Fibroblast of the aortic adventitia (primary cell): Measurements from ENCODE around the gene YJEFN3. TPM values are rescaled to one million over a fixed set of nuclear protein-coding genes. Genes with fewer than 3 reads are reported as not detected.

Experiments
- DNase-seq: peaks from one replicate; pipeline ENCODE4 v3.0.0-alpha.2; 2010; ENCODE audit warnings: low read depth
- H3K4me3 ChIP-seq: 2 replicates; pipeline ENCODE4 v1.5.1; 2011; ENCODE audit warnings: low read depth, mild to moderate bottlenecking, control low read depth, low read length, moderate library complexity
- total RNA-seq: library from RNA; depleted of rRNA; stranded (reverse); fragments of >200 nt; gene quantifications from 2 replicates; pipeline ENCODE4 v1.2.3, GENCODE V29; 2012; ENCODE audit warnings: low replicate concordance
- TF ChIP-seq, protein P1 (sequence below): IDR thresholded peaks from 2 replicates; pipeline ENCODE4 v1.5.1; 2011; ENCODE audit warnings: mild to moderate bottlenecking, low read length, control low read depth, inconsistent platforms; ENCODE audit not compliant: insufficient read depth

Gene YJEFN3
- total RNA-seq, 1 donor: 0.45 TPM

DNA sequence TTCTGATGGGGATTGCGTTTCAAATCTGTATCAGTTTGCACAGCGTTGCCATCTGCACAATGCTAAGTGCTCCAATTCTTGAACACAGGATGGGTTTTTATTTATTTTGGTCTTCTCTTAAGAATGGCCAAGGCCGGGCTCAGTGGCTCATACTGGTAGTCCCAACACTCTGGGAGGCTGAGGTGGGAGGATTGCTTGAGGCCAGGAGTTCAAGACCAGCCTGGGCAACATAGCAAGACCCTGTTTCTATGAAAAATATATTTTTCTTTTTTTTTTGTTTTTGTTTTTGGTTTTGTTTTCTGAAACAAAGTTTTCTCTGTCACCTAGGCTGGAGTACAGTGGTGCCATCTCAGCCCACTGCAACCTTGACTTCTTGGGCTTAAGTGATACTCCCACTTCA lies 5.5 kb upstream of the YJEFN3 start:
- TF ChIP-seq, protein P1, sequence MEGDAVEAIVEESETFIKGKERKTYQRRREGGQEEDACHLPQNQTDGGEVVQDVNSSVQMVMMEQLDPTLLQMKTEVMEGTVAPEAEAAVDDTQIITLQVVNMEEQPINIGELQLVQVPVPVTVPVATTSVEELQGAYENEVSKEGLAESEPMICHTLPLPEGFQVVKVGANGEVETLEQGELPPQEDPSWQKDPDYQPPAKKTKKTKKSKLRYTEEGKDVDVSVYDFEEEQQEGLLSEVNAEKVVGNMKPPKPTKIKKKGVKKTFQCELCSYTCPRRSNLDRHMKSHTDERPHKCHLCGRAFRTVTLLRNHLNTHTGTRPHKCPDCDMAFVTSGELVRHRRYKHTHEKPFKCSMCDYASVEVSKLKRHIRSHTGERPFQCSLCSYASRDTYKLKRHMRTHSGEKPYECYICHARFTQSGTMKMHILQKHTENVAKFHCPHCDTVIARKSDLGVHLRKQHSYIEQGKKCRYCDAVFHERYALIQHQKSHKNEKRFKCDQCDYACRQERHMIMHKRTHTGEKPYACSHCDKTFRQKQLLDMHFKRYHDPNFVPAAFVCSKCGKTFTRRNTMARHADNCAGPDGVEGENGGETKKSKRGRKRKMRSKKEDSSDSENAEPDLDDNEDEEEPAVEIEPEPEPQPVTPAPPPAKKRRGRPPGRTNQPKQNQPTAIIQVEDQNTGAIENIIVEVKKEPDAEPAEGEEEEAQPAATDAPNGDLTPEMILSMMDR: no peak
- DNase-seq: no peak

GRCh38 chr19:19524053-19524452 lies 4.7 kb upstream of the YJEFN3 start:
- TF ChIP-seq, protein P1: no peak
- no peak overlapping the region for H3K4me3 ChIP-seq
- no peak for DNase-seq

More for the DNA sequence above, 5.5 kb upstream of the YJEFN3 start:
- H3K4me3 ChIP-seq: no peak overlapping the region

- TF ChIP-seq, protein P1: no peak
- DNase-seq: no peak
- H3K4me3 ChIP-seq: no peak overlapping the region
Observed at GRCh38 chr19:19525611-19526380, 2.9 kb upstream of the YJEFN3 start.

DNA sequence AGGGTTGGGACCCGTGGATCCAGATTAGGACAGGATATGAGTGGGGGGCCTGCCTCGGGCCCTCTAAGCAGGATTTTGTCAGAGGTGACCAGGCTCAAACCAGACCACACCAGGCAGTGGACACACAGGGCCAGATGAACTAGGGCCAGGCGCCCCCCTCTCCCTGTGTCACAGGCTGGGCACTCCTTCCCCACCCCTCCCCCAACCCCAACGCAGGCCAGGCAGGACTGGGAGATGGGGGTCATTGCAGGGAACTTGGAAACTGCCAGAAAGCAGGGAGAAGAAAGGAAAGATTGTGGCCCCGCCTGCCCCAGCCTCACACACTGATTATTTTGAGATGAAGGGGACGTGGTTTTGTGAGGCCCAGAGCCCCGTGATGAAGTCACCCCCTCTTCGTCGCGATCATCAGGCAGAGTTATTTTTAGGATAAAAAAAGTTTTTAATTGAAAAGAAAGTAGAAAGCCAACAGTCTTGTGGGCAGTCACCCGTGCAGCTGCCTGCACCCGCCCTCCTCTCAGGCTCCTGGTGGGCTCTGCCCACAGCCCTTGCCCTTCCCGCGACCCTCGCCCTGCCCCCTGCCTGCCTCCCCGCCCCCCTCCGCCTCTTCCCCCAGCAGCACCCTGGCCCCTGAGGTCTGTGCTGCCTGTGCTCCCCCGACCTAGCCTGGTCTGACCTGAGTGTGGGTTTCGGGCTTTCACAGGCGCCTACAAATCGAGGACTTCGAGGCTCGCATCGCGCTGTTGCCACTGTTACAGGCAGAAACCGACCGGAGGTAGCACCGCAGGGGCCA lies 1.9 kb upstream of the YJEFN3 start:
- H3K4me3 ChIP-seq: no peak overlapping the region
- TF ChIP-seq, protein P1: no peak
- no peak for DNase-seq

DNA sequence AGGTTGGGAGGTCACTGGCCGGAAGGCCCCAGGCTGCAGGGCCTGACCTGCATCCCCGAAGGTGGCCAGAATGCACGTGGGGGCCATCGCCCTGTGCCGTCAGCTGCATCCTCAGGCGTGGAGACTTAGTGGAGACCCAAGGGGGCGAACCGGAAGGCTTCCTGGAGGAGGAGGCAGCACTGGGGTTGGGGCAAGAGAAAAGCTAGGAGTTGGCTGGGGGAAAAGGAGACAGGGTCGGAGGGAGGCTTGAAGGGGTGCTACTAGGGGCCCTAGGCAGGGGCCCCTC lies 1.4 kb upstream of the YJEFN3 start:
- DNase-seq: no peak
- TF ChIP-seq, protein P1: no peak
- H3K4me3 ChIP-seq: no peak overlapping the region

DNA sequence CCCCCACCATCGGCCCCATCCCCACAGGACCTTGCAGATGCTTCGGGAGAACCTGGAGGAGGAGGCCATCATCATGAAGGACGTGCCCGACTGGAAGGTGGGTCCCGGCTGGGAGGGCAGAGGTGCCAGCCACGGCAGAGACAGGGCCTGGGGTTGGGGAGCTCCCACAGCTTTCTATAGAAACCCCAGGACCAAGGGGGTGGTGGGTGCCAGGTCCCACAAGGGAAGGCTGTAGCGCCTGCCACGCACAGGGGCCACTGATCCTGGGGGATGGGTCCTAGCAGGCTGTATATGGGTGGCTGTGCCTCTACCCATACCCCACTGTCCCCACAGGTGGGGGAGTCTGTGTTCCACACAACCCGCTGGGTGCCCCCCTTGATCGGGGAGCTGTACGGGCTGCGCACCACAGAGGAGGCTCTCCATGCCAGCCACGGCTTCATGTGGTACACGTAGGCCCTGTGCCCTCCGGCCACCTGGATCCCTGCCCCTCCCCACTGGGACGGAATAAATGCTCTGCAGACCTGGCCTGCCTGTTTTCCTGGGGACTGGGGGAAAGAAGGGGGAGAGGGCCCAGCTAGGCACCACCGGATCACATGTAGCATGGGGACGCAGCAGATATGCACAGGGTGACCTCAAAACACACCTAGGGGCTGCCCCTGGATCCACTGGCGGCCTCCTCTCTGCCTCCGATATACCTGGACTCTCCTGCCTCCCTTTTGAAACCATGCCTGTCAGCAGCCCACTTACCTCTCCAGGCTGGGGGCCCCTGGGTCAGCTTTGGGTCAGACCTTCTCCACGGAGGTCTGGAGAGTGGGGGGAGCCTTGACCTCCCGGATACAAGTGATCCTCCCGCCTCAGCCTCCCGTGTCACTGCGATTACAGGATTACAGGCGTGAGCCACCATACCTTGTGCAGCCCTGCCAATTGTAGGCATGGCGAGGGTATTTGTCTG lies 761 bp upstream of the YJEFN3 start:
- TF ChIP-seq, protein P1: no peak
- no peak overlapping the region for H3K4me3 ChIP-seq
- no peak for DNase-seq
